GM19239 (cell line): ENCODE measurements around the gene RBM10.

Experiments
- DNase-seq: peaks from one replicate; pipeline ENCODE4 v3.0.0; 2011; ENCODE audit warnings: low spot score; ENCODE audit not compliant: insufficient read length
- FAIRE-seq: peaks from 2 replicates; lab custom pipeline; 2011; peaks lifted over from hg19 to GRCh38; lab: Jason Lieb, UNC

RBM10 gene

DNA sequence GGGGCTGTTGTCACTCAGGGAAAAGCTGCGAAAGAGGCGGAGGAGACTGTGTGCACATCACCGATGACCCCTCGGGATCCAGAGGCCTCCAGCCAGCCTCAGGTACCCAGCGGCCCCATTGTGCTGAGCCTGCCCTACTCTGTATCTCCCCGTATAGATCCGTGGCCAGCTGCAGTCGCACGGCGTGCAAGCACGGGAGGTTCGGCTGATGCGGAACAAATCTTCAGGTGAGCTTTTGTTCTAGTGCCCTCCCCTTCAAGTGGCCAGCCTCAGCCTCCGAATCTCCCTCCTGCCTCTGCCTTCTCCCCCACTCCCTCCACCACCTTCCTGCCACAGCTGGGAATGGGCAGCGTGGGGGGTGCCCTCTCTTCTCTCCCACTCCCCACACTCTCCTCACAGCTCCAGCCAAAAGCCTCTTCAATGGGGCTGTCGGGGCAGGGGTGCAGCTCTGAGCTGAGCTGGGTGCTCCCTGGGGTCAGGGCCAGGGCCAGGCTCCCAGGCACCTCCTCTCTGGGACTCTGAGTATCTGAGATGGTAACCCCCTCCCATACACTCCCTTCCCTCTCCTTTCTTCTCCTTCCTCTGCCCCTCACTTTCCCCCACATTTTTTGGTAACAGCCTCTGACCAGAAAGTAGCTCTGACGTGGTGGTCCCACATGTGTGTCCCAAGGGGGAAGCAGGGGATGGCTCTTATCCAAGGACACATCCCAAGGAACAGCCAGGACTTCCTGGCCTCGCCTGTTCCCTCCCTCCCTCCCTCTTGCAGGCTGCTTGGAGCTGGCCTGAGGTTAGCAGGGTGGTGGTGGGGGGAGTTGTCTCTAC is 28.2 kb downstream of the RBM10 start:
- DNase-seq (no peak), FAIRE-seq (no peak)

DNA sequence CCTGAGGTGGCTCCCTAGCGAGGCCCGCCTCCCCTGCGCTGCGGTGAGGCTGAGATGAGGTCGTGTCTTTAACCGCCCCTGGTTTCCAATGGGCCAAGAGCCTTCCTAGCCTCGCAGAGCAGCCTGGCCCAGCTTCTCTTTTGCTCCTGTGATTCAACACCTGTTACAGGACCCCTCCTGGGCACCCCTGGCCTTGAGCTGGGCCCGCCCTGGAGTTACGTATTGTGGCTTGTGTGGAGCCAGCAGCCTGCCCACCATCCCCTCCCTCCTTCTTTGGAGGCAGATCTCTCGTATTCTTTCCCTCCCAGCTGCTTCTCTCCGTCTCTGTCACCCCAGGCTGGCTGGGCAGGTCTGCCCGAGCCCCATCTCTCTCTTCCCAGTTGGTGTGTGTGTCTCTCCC is 29.4 kb downstream of the RBM10 start:
- FAIRE-seq (no peak), DNase-seq (no peak)

DNA sequence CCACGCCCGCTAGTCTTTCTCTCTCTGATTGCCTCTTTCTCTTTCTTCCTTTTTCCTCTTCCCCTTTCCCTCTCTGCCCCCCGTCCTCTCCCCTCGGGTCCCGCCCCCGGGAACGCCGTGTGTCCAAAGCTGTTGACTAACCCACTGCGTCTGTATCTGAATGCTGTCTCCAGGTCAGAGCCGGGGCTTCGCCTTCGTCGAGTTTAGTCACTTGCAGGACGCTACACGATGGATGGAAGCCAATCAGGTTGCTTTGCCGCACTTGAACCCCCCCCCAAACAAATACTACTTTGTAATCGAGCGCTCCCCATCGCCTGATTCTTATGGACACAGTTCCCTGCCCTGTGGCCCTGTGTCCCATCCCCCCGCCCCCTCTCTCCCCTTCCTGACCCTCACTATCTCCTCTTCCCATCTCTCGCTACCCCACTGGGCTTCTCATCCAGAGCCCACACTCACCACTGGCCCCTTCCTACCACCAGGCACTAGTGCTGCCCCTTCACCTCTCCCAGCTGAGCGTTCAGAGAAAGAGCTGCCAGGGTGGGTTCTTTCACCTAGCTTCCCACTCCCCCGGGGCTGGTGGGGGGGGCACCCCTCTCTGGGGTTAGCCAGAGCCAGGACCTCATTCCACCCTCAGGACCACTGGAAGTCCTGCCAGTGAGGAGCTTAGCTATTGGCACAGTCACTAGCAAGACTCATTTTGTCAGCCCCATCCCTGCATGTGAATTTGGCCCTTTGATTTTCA is 30.0 kb downstream of the RBM10 start:
- FAIRE-seq (no peak), DNase-seq (no peak)

DNA sequence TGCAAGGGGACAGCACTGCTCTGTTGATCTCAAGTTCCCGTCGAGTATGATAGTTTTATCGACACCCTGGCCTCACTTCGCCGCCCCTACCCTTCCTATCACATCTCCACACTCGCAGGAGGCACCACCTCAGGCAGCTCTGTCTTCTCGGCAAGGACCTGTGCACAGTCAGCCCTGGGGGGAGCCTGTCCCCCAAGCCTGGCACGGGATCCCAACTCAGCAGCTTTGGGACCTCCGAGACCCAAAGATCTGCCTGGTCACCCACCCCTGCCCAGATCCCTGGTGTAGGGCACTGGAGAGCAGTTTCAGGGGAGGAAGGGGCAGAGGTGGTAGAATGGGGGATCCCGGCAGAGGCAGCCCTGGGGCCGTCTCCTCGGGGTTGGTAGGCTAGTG is 30.6 kb downstream of the RBM10 start:
- DNase-seq (no peak), FAIRE-seq (no peak)

DNA sequence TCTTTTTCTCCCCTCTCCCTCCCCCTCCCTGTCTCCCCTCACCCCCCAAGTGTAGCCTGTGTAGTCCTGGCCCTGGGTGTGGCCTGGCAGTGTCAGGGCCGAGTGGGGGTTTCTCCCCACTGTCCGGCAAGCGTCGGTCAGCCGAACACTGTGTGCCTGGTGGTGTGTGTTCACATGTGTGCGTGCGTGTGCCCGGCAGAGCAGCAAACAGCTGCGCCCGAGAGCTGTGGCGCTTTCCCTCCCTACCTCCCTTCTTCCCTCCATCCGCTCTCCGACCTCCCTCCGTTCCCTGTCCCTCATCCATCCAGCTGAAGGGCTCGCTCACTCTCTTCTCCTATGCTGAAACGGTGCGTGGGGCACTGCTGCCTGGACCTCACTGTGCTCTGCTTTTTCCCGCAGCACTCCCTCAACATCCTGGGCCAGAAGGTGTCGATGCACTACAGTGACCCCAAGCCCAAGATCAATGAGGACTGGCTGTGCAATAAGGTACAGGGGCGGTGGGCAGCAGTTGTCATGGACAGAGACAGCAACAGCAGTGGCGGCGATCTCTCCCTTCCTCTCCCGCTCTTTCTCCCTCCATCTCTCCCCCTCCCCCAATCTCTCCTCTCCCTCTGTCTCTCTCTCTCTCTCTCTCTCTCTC is 31.2 kb downstream of the RBM10 start:
- DNase-seq (no peak), FAIRE-seq (no peak)

DNA sequence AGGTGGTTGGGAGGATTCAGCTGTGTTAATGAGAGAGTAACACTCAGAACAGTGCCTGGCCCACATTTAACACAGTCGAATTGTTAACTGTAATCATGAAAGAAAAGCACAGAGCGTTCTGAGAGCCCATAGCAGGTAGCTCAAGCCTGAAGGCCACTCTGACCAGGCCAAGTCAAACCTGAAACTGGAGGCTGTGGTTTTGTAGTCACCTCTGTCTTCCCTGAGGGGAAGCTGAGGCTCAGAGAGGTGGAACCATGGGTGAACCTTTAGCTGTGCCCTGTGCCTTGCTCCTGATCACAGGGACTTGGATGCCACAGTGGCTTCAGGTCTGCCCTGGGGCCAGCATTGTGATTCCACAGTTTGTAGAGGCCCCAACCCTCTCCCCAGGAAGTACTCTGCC is 32.1 kb downstream of the RBM10 start:
- FAIRE-seq (peak; percentile 69), DNase-seq (no peak)

DNA sequence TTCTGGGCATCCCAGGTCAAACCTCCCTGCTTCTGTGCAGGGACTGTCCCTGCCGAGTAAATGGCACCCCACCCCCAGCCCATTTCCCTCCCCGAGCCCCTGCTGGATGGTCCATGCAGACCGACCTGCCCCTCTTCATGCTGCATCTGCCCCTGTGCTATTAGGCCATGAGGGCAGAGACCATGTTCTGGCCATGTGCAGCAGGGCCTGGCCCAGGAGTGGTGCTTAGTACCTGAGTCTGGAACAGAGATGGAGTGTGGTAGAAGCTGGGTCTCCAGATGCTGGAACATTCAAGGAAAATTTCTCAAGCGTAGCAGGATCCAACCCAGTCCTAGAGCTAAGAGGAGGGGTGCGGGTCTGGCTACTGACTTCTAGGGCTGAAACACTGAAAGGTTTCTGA is 33.3 kb downstream of the RBM10 start:
- DNase-seq (no peak), FAIRE-seq (no peak)

DNA sequence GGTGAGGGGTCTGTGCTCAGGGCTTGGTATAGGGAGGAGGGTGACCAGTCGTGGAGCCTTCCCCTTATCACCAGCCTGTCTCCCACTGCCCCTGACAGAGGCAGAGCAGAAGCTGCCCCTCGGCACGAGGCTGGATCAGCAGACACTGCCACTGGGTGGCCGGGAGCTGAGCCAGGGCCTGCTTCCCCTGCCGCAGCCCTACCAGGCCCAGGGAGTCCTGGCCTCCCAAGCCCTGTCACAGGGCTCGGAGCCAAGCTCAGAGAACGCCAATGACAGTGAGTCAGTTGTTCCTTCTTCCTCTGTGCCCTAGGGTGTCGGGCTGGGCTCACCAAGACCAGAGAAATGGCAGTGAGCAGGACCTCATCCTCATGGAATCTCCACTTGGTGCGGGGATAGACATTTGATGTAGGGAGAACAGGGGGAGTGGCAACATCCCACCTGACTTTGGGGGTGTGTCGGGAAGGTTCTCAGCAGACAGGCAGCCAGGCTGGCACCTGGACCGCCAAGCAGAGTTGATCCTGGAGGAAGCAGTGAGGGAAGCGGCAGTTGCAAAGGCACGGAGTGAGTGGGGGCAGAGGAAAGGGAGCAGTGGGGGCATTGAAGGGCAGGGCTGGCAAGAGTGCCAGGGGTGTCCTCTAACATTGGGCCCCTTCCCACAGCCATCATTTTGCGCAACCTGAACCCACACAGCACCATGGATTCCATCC is 34.4 kb downstream of the RBM10 start:
- FAIRE-seq (no peak), DNase-seq (no peak)

DNA sequence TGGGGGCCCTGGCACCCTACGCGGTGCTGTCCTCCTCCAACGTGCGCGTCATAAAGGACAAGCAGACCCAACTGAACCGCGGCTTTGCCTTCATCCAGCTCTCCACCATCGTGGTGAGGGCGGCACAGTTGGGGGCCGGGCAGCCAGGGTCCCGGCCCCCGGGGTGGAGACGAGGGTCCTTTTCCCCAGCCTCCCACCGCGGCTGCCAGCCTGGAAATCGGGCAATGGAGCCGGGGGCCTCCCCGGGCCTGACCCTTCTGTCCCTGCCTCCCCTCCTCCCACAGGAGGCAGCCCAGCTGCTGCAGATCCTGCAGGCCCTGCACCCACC is 34.9 kb downstream of the RBM10 start:
- no peak for FAIRE-seq
- DNase-seq = no peak

DNA sequence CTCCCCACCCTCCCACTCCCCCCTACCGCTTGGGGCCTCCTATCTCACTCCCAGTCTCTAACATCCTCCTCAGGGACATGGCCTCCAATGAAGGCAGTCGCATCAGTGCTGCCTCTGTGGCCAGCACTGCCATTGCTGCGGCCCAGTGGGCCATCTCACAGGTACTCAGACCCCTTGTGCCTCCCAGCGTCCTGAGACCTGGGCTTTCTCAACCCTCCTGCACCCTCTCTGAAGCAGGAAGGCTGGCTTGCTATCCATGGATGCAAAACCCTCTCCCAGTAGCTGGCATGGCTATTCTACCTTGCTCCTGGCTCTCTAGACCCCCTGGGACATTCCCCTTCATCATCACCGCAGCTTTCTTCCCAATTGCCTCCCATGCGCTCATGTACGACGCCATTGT is 35.3 kb downstream of the RBM10 start:
- no peak for FAIRE-seq
- no peak for DNase-seq

DNA sequence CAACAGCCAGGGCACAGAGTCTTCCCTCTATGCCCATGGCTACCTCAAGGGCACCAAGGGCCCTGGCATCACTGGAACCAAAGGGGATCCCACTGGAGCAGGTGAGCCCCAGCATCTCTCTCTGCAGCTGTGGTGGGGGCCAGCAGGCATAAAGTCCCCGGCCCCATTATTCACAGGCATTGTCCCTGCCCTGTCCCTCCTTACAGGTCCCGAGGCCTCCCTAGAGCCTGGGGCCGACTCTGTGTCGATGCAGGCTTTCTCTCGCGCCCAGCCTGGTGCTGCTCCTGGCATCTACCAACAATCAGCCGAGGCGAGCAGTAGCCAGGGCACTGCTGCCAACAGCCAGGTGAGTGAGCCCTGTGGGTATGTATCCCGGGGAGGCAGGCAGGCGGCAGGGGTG is 36.3 kb downstream of the RBM10 start:
- no peak for FAIRE-seq
- DNase-seq = no peak

DNA sequence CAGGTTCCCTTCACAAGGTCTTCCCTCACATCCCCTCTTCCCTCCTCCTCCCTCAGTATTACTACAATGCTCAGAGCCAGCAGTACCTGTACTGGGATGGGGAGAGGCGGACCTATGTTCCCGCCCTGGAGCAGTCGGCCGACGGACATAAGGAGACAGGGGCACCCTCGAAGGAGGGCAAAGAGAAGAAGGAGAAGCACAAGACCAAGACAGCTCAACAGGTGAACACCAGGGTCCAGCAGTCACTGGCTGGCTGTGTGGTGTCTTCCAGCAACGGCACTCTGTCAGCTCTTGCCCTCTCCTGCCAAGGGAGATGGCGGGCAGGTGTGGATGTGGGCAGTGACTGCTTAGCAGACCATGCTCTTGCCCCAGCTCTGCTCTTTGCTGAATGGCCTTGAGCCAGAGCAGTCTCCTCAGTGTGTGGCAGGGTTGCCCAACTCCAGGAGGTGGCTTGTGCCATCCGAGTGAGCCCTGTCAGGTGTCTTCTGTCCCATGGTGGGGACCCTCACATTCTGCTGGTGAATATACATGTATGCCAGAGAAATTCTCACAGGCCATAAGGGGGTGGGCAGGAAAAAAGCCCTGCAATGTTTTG is 37.2 kb downstream of the RBM10 start:
- FAIRE-seq = no peak

DNA sequence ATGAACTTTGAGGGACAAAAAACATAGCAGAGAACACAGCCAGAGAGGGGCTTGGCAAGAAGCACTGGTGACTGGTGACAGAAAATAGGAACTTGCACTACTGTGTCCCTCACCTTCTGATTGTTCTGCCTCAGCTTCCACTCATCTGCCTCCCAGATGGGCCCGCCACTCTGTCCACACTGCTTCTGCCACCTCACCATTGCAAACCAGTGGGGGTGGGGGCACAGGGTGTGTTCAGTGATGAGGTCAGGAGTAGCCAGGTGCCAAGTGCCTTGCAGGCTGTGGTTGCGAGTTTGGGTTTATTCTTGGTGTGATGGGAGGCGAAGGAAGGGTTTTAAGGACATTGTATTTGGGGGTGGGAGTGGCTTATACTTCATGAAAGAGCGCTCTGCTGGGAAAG is 39.5 kb downstream of the RBM10 start:
- no peak for FAIRE-seq

More for the DNA sequence above, 37.2 kb downstream of the RBM10 start:
- DNase-seq = no peak

DNA sequence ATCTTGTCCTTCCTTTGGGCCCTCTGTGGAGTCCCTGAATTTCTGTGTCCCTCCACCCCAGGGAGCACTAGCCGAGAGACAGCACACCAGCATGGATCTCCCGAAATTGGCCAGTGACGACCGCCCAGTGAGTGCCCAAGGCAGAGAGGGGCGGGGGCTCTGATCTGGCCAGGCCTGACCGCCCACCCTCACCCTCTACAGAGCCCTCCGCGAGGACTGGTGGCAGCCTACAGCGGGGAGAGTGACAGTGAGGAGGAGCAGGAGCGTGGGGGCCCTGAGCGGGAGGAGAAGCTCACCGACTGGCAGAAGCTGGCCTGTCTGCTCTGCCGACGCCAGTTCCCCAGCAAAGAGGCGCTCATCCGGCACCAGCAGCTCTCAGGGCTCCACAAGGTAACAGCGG is 40.2 kb downstream of the RBM10 start:
- no peak for DNase-seq
- FAIRE-seq = no peak

More for the DNA sequence above, 39.5 kb downstream of the RBM10 start:
- DNase-seq = no peak

DNA sequence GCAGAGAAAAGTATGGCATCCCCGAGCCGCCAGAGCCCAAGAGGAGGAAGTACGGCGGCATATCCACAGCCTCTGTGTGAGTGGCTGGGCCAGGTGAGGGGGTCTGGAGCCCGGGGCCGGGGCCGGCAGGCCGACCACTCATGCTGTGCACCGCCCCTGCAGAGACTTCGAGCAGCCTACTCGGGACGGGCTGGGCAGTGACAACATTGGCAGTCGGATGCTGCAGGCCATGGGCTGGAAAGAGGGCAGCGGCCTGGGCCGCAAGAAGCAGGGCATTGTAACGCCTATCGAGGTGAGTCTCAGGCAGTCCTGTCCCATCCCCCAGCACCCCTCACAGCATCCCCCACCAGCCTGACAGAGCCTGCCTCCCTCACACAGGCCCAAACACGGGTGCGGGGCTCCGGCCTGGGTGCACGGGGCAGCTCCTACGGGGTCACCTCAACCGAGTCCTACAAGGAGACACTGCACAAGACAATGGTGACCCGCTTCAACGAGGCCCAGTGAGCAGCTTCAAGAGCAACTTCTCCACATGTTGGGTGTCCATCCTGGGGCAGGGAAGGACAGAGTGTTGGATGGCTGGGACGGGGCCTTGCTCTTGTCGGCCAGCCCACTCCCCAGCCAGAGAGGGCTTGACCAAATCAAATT is 41.2 kb downstream of the RBM10 start:
- FAIRE-seq = no peak
- DNase-seq = no peak

DNA sequence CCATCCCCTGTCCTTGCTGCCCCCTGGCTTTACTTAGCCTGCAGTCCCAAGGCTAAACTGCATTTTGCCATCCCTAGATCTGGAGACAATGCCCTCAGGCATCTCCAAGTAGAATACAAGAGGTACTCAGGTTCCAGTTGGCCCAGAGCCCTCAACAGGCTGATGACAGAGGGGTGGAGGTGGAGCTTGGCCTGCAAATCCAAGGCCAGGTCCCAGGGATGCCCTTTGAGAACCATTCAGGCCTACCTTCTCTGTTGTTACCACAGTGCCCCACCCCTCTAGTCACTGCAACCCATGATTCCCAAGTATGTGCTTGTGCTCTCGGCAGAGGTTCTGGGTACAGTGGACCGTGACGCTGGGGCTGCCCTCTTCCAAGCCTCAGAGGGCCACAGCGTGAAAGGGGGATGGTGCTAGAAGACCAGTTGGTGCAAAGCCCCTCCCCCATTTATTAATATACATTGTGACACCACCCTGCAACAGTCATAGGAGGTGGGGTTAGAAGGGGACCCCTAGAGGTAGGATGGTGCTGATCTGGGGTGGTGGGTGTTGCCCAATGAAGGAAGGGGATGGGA is 42.2 kb downstream of the RBM10 start:
- FAIRE-seq (no peak), DNase-seq (no peak)

DNA sequence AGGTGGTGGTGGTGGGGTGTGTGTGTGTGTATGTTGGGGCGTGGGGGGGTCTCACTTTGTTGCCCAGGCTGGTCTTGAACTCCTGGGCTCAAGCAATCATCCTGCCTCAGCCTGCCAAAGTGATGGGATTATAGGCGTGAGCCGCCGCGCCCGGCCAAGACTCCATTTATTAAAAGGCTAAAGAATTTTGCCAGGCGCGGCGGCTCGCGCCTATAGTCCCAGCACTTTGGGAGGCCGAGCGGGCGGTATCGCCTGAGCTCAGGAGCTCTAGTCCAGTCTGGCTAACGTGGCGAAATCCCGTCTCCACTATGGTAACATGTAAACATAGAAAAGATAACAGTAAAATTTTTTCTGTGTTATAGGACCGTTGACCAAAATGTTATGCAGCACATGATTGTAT is 44.9 kb downstream of the RBM10 start:
- peak; percentile 18 for FAIRE-seq
- DNase-seq = no peak

DNA sequence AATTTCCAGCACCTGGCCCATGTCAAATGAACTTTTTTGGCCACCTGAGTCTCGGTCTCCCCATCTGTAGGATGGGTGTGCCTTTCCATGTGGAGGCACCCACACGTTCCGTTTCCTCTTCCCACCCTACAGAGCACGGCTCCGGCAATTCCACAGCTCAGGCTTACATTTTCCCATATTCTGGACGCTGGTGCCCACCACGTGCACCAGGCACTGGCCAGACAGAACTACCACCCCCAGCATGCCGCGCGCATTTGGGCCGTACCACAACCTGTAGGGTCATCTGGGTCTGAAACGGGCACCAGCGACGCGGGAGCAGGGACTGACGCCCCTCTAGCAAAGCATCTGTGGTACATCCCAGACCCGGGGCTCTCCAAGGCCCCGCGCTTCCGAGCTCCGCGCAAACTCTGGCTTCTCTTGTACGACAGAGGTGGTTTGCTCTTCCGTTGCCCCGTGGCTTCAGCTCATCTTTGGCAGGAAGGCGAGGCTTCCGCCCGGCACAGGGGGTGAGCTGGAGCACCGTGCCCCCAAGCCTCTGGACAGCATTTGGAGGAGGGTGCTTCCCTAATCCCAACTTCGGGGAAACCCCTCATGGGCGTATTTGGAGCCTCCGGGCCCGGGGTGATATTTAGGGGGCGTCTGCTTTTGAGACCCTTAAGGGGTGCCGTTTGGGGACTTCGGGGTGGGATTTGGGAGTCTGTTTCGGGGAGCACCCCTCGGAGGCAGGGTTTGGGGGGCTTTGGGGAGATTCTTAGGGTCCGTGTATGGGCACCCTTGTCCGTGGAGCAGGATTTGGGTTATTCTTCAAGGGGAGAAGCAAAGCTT is 45.6 kb downstream of the RBM10 start:
- peak; percentile 79 for DNase-seq
- FAIRE-seq = peak; percentile 96

DNA sequence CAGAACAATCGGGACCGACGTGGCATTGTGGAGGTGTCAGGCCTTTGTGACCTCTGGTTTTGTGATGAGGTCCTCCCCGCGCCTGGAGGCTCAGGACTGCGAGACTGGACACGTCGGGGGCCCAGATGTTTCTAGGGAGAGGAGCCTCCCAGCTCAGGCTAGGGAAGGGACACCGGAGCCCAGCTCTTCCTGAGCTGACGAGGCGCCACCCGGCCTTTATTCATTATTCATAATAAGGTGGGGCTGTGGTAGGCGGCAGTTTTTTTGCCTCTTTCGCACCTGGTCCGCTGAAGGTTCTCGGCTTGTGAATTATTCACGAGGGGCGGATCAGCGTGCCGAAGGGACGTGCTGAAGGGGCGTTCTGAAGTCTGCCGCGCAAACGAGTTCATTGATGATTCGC is 46.3 kb downstream of the RBM10 start:
- DNase-seq = peak; percentile 29
- FAIRE-seq = peak; percentile 81
